Measurements from ENCODE around the gene CANT1.

- TF ChIP-seq CTCF (IDR thresholded peaks at IDR 0.05; ENCODE audit: low read depth, low read length) (no peak), EZH2phosphoT487 (IDR thresholded peaks at IDR 0.05; ENCODE audit: low read depth) (no peak)
Observed at GRCh38 chr17:79003661-79004411, 5.7 kb downstream of the CANT1 start.

Data from OCI-LY3 (cell line).